HG03280 (cell line): ENCODE results near the gene PELI3.

Experiments
- ATAC-seq: cut with Tn5 transposase; IDR thresholded peaks from one replicate; pipeline ENCODE4 v1.9.1; 2021; ENCODE audit warnings: mild to moderate bottlenecking, moderate library complexity; ENCODE audit not compliant: unreplicated experiment

PELI3 gene

DNA sequence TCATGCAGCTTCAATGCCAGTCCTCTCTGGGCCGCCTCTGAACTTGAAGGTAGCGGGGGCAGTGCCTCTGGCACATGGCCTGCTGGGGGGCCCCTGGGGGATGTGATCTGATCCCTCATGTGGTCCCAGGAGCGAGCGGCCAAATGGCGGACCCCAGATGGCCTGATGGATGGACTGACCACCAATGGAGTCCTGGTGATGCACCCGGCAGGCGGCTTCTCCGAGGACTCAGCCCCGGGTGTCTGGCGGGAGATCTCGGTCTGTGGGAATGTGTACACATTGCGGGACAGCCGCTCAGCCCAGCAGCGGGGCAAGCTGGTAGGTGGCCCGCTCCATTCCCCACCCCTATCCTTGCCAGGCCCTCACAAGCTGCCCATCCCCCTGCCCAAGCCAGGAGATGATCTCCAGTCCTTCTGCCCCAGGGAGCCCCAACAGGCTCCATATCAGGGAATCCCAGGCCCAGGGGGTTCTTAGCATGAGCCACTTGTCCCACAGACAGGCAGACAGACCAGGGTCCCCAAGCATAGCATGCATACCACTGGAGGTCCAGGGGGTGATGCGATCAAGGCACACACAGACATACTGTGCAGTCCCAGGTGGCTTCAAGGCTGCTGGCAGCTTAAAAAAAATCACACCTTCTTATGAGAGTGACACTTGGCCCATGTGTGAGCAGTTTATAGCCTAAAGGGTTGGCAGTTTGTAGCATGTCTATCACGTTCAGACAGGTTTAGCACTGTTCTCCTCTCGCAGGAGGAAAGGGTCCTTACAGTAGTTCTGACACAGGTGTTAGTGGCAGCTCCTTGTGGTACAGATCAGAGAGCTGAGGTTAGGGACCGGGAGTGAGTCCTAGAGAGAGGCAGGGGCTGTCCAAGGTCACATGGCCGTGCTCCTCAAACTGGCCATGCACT is 7.2 kb downstream of the PELI3 start:
- ATAC-seq, result no peak

DNA sequence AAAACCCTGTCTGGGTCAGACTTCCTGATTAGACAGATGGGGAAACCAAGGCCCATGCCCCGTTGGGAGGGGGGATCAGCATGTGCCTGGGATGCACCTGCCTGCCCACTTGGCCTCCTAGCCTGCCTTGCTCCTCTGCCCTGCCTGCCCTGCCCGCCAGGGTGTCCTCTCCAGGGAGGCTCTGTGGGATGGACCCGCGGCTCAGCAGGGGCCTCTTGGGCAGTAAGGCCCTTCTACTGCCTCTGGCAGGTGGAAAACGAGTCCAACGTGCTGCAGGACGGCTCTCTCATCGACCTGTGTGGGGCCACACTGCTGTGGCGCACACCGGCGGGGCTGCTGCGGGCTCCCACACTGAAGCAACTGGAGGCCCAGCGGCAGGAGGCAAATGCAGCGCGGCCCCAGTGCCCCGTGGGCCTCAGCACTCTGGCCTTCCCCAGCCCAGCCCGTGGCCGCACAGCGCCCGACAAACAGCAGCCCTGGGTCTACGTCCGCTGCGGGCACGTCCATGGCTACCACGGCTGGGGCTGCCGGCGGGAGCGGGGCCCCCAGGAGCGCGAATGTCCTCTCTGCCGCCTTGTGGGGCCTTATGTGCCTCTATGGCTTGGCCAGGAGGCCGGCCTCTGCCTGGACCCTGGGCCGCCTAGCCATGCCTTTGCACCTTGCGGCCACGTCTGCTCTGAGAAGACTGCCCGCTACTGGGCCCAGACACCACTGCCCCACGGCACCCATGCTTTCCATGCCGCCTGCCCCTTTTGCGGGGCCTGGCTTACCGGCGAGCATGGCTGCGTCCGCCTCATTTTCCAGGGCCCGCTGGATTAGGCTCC is 8.9 kb downstream of the PELI3 start:
- no peak for ATAC-seq

GRCh38 chr11:66476173-66476840 is 9.6 kb downstream of the PELI3 start:
- no peak for ATAC-seq

GRCh38 chr11:66476841-66477251 is 10.1 kb downstream of the PELI3 start:
- ATAC-seq, result no peak

DNA sequence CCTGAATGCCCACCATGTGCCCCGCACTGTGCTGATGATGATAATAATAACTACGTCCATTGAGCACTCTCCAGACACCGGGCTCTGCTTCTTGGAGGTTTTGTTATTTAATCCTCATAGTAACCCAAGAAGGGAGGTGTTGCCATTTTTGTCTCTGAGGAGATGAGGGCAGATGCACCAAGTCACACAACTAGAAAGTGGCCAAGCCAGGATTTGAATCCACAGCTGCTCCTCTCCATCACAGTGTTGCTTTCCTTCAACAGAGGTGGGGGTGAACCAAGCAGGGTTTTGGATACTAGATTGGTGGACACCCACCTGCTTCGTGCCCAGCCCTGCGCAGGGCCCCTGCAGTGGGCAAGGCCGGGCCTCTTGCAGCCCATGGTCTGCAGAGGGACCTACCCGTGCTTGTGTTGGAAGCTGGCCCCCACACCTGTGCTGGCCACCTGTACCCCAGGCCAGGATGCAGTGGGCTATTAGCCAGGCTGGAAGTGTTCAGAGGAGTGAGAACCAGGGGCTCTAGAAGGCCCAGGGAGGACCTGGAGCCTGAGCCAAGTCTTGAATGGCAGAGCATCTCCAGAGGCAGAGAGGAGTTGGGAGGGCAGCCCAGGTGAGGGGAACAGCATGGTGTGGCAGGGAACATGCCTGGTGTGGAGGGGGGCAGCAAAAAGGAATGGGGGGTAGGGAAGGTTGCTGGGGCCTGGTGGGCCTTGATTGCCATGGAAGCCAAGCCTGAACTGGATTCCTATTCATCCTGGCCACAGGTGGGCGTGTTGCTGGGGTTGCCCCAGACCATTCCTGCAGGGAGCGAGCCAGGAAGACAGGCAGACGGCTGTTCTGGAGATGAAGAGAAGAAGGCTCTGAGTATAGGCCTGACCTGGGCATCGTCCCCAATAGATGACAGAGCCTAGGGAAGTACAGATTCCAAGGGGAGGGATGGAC is 10.8 kb downstream of the PELI3 start:
- ATAC-seq, result no peak

DNA sequence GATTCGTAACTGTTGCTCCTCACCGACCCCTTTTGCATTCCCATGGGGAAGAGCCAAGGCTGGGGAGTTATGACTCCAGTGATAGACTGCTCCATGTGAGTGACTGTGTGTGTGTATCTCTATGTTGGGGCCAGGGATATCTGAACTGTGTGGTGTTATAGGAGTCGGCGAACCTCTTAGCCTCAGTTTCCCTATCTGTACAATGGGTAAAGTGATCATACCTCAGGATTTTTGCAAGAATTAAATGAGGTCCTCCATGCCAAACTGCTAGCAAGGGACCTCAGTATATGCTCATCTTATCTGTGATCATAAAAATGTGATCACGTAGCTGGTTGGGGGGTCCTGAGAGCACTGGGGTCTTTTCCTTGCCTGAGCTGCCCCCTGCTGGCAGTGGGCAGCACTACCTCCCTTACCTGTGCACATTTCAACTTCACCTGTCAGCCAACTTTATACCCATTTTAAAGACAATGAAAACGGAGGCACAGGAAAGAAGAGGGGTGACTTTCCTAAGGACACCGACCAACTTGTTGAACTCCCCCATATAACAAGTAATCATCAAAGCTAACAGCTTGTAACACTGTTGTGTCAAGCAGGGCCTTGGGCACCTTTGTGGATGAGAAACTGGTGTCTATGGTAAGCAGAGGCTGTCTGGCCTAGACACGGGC is 12.2 kb downstream of the PELI3 start:
- no peak for ATAC-seq

DNA sequence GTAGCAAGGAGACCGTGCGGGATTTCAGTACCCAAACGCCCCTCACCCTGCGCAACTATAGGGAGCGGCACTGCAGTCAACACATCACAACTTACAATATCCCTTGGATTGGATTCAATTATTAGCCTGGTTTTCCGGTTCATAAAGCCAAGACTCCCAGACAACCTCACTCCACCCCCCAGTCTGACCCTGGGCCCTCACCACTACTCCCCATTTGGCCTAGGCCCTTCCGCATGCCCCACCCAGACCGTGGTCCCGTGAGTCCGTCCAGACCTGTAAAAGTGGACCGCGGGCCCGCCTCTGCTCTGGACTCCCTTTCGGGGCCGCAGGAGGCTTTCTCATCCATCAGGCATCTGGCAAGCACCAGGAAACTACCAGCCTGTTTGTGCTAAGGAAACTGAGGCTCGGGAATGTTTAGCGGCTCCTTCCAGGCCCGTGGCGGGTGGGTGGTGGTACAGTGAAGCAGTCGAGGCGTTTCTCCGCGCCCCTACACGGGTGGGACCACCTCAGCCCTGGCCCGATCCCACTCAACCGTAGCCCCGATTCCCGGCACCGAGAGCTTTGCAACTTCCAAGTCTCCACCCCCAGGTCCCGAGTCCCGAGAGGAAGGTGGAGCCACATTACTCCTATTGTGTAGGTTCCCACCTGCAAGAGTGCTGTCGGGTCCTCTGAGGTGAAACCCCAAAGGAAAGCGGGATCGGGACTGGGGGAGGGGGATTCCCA is 12.8 kb downstream of the PELI3 start:
- ATAC-seq, result no peak

GRCh38 chr11:66480117-66480938 is 13.6 kb downstream of the PELI3 start, which contains the start of gene DPP3:
Gene DPP3 (plus strand): TSS chr11:66480434. CDS start chr11:66482201, 1,767 bp downstream.
- ATAC-seq, result peak; percentile 94

DNA sequence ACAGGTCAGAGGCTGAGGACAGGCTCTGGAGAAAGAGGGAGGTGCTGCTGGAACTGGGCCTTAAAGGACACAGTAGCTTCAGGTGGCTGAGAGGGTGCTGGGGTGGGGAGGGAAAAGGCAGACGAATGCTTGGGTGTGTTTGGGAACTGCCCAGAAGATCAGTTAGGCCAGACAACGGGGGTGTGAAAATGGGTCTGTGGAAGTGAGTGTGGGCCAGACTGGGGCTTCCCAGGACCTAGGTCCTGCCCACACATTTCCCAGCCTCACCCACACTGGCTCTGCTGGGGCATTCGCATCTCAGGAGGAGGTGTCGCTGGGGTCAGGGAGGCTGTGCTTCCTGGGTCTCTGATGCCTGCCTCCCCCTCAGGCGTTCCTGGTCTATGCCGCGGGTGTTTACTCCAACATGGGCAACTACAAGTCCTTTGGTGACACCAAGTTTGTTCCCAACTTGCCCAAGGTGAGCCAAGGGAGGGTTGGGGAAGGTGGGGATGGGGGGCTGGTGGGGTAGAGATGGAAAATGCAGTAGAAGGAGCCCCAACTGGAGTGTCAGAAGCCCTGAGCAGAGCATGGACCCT is 18.2 kb downstream of the PELI3 start:
- no peak for ATAC-seq

GRCh38 chr11:66488957-66489356 is 22.3 kb downstream of the PELI3 start:
- ATAC-seq, result no peak

DNA sequence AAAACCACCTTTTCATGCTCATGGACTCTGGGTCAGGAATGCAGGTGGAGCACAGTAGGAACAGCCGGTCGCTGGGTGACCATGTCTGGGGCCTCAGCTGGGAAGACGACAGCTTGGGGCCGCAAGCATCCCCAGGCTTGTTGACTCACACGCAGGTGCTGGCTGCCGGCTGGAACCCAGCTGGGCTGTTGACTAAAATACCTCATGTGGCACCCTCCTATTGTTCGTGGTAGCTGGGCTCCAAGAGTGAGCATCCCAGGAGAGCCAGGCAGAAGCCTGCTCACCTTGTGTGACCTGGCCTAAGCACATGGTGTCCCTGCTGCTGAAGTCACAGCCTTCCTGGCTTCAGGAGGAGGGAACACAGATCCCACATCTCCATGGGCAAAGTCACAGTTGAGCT is 22.9 kb downstream of the PELI3 start:
- no peak for ATAC-seq

DNA sequence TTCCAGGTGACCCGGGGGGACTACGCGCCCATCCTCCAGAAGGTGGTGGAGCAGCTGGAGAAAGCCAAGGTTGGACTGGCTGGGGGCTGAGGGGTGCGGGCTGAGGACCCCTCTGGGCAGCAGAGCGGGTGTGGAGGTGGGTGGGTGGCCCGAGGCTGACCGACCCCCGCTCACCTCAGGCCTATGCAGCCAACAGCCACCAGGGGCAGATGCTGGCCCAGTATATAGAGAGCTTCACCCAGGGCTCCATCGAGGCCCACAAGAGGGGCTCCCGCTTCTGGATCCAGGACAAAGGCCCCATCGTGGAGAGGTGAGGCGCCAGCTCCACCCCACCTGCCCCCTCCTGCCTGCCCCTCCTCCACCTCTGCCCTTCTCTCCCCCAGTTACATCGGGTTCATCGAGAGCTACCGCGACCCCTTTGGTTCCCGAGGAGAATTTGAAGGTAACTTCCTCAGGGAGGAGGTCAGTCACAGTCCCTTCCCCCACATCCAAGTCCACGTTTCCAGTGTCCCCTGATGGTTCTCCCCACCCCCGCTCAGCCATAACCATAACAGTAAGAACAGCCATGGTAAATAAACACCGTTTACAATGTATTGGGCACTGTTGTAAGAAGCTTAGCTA is 24.7 kb downstream of the PELI3 start:
- ATAC-seq, result no peak

- no peak for ATAC-seq
Observed at GRCh38 chr11:66492161-66492865, 25.6 kb downstream of the PELI3 start.

DNA sequence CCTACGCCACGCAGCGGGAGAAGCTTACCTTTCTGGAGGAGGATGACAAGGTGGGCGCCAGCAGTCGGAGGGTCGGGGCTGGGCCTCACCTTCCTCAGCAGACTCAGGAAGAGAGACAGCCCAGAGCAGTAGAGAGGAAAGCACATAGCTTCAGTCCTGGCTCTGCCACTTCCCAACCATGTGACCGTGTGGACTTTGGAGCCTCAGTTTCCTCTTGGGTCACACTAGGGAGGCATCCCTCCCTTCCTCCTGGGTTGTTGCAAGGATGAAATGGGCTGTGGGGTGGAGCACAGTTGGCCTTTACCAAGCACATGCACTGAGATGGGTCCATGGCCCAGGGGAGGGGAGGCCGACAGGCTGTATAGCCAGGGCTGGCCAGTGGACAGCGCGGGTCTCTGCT is 26.4 kb downstream of the PELI3 start:
- no peak for ATAC-seq

GRCh38 chr11:66494458-66494857 is 27.8 kb downstream of the PELI3 start:
- no peak for ATAC-seq

DNA sequence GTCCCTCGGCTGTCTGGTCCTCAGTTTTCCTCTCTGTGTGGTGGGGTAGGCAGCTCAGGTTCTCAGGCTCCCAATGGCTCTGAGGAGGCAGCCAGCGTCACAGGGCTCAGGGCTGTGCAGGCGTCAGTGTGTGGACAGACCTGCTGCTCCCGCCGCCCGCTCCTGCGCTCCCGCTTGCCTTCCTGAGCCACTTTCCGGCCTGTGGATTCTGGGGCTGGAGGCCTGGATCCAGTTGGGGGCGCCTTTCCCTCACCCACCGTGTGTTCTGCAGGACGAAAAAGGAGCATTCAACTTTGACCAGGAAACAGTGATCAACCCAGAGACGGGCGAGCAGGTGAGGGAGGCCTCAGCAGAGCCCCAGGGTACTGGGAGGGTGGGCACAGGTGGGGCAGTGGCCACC is 28.2 kb downstream of the PELI3 start:
- no peak for ATAC-seq

- no peak for ATAC-seq
Observed at GRCh38 chr11:66495401-66495854, 28.7 kb downstream of the PELI3 start.
